Esophagus muscularis mucosa (tissue), 4 donors: ENCODE measurements around the gene SDCBP2.

ENCODE experiments used
- CTCF ChIP-seq, 3 experiments: fragments of 200-600 bp in 2 of 3; fragments of 450-650 bp in 1 of 3; sonication (generic) in 2 of 3; IDR thresholded peaks; one replicate each; pipeline ENCODE4 v1.5.1; 2017 to 2019; ENCODE audit warnings: antibody characterized with exemption in 3 of 3, mild to moderate bottlenecking in 2 of 3, moderate library complexity in 1 of 3
- EP300 ChIP-seq: sonication (generic); formaldehyde crosslinking; IDR thresholded peaks from one replicate; pipeline ENCODE4 v1.6.1; 2017; ENCODE audit warnings: antibody characterized with exemption
- POLR2A ChIP-seq: fragments of 450-650 bp; IDR thresholded peaks from one replicate; pipeline ENCODE4 v1.6.1; 2017; ENCODE audit warnings: antibody characterized with exemption, moderate library complexity, mild to moderate bottlenecking, low read depth

GRCh38 chr20:1299522-1299921 lies 29.4 kb downstream of the SDCBP2 start:
- TF ChIP-seq CTCF (IDR thresholded peaks at IDR 0.05) (no peak), POLR2A (no peak), EP300 (no peak)
